Measurements from ENCODE around the gene RNF125. TPM values are rescaled to one million over a fixed set of nuclear protein-coding genes. Genes with fewer than 3 reads are reported as not detected.

RNF125 gene
- total and polyA plus RNA-seq, 9 of the 15 experiments (the other 6 are each of a cell fraction or from before 2014, with no cell fraction given) = 0.01 to 0.29 (median 0.07) TPM; not detected in 1

DNA sequence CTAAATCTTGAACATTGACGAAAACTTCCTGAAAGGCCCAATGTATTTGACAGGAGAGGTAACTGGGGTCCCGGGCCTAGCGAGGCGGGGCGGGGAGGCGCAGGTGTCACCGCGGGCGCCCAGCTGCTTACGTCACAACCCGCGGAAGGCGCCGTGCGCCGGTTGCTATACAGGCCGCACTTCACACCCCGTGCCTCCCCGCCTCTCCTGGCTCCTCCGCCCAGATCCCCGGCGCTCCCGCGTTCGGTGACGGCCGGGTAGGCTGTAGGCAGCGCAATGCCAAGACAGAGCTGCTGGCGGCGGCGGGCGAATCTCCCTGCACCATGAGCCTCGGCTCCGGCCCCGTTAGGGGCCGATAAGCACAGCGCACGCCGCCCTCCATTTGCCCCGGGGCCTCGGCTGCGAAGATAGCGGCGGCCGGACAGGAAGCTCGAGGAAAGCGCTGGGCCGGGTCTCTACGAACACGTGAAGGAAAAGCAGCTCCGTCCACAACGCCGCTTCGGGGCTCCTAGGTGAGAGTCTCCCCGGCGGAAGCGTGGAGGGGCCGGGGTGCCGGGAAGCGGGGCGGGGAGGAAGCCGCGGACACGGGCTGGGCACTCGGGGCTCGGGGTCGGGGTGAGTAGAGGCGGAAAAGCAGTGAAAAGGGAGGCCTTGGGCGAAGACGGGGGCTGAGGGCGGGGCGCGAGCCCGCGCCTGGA lies 73.2 kb downstream of the RNF125 start, which contains the start of gene RNF138 (continued):
- TF ChIP-seq KDM5B (IDR thresholded peaks at IDR 0.05; ENCODE audit: insufficient replicate concordance, low read depth, low read length) (peak; percentile 88), ZNF3 (CRISPR knock-in tag; IDR thresholded peaks at IDR 0.05) (no peak), TFAM (CRISPR knock-in tag; conservative IDR thresholded peaks at IDR 0.05) (no peak), KAT2B (IDR thresholded peaks at IDR 0.05; ENCODE audit: low read depth, low read length) (no peak), NCOA1 (IDR thresholded peaks at IDR 0.05; ENCODE audit: low read depth) (no peak), ZNF146 (CRISPR knock-in tag; IDR thresholded peaks at IDR 0.05; ENCODE audit: unreplicated experiment) (no peak), ESRRB (CRISPR knock-in tag; IDR thresholded peaks at IDR 0.05; ENCODE audit: borderline replicate concordance) (no peak), DLX4 (CRISPR knock-in tag; IDR thresholded peaks at IDR 0.05) (no peak), DMBX1 (CRISPR knock-in tag; IDR thresholded peaks at IDR 0.05; ENCODE audit: borderline replicate concordance) (peak; percentile 47; the same call in 1 of the 2 replicates), SUPT5H (IDR thresholded peaks at IDR 0.05) (peak; percentile 86), ZNF551 (CRISPR knock-in tag; IDR thresholded peaks at IDR 0.05) (no peak), ZNF507 (tag; conservative IDR thresholded peaks at IDR 0.05) (no peak), ZNF274 (IDR thresholded peaks at IDR 0.05; ENCODE audit: borderline replicate concordance, low read depth, low read length) (no peak), SRSF7 (optimal IDR thresholded peaks at IDR 0.05; ENCODE audit: low read depth, low read length) (no peak), NFIC (IDR thresholded peaks at IDR 0.05) (peak; percentile 30; the same call in 1 of the 2 replicates), ZNF830 (CRISPR knock-in tag; IDR thresholded peaks at IDR 0.05) (0 out of 2 replicates have a peak, but pooled peaks have one; percentile 50), ZNF57 (CRISPR knock-in tag; IDR thresholded peaks at IDR 0.05) (no peak), ZNF253 (CRISPR knock-in tag; conservative IDR thresholded peaks at IDR 0.05) (no peak), ZNF75A (CRISPR knock-in tag; IDR thresholded peaks at IDR 0.05) (no peak), FOXP1 (CRISPR knock-in tag; IDR thresholded peaks at IDR 0.05) (no peak; the same call in 1 of the 2 replicates), TCF7 (IDR thresholded peaks at IDR 0.05; ENCODE audit: borderline replicate concordance) (no peak)
- TF ChIP-seq, protein P1, sequence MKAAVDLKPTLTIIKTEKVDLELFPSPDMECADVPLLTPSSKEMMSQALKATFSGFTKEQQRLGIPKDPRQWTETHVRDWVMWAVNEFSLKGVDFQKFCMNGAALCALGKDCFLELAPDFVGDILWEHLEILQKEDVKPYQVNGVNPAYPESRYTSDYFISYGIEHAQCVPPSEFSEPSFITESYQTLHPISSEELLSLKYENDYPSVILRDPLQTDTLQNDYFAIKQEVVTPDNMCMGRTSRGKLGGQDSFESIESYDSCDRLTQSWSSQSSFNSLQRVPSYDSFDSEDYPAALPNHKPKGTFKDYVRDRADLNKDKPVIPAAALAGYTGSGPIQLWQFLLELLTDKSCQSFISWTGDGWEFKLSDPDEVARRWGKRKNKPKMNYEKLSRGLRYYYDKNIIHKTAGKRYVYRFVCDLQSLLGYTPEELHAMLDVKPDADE (conservative IDR thresholded peaks at IDR 0.05; ENCODE audit: control insufficient read depth, low read depth, low read length) = no peak
- TF ChIP-seq, protein P2, sequence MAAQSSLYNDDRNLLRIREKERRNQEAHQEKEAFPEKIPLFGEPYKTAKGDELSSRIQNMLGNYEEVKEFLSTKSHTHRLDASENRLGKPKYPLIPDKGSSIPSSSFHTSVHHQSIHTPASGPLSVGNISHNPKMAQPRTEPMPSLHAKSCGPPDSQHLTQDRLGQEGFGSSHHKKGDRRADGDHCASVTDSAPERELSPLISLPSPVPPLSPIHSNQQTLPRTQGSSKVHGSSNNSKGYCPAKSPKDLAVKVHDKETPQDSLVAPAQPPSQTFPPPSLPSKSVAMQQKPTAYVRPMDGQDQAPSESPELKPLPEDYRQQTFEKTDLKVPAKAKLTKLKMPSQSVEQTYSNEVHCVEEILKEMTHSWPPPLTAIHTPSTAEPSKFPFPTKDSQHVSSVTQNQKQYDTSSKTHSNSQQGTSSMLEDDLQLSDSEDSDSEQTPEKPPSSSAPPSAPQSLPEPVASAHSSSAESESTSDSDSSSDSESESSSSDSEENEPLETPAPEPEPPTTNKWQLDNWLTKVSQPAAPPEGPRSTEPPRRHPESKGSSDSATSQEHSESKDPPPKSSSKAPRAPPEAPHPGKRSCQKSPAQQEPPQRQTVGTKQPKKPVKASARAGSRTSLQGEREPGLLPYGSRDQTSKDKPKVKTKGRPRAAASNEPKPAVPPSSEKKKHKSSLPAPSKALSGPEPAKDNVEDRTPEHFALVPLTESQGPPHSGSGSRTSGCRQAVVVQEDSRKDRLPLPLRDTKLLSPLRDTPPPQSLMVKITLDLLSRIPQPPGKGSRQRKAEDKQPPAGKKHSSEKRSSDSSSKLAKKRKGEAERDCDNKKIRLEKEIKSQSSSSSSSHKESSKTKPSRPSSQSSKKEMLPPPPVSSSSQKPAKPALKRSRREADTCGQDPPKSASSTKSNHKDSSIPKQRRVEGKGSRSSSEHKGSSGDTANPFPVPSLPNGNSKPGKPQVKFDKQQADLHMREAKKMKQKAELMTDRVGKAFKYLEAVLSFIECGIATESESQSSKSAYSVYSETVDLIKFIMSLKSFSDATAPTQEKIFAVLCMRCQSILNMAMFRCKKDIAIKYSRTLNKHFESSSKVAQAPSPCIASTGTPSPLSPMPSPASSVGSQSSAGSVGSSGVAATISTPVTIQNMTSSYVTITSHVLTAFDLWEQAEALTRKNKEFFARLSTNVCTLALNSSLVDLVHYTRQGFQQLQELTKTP (IDR thresholded peaks at IDR 0.05; ENCODE audit: low read depth in 1 of 2, partially characterized antibody in 2 of 2) = no peak
